DMS53 treated with DMSO at 0.1 percent for 48 hours (cell line): Measurements from ENCODE around the gene MFNG.

Source experiments
- DNase-seq: peaks from one replicate; lab custom pipeline; 2025; ENCODE audit not compliant: unreplicated experiment; lab: John Stamatoyannopoulos, UW

The MFNG gene

GRCh38 chr22:37427135-37427710 is 59.0 kb downstream of the MFNG start, which contains the start of gene ELFN2:
TSS of gene ELFN2 (minus strand) at chr22:37427479. CDS start at chr22:37375534, 51,945 bp downstream.
- DNase-seq = no peak

GRCh38 chr22:37426706-37427134 is 59.5 kb downstream of the MFNG start:
- no peak for DNase-seq

GRCh38 chr22:37425800-37426705 is 60.1 kb downstream of the MFNG start:
- DNase-seq = no peak

GRCh38 chr22:37425369-37425768 is 60.8 kb downstream of the MFNG start:
- no peak for DNase-seq

GRCh38 chr22:37423283-37423682 is 62.9 kb downstream of the MFNG start:
- no peak for DNase-seq

GRCh38 chr22:37421468-37421877 is 64.7 kb downstream of the MFNG start:
- no peak for DNase-seq

GRCh38 chr22:37420686-37421467 is 65.3 kb downstream of the MFNG start:
- DNase-seq = no peak

- DNase-seq = no peak
Observed at GRCh38 chr22:37419969-37420685, 66.1 kb downstream of the MFNG start.

GRCh38 chr22:37419370-37419968 is 66.7 kb downstream of the MFNG start:
- no peak for DNase-seq
